GM12872 (cell line): ENCODE measurements around the gene PATE2.

Experiments used
- TF ChIP-seq, protein P1 (sequence below): IDR thresholded peaks from 3 replicates; pipeline ENCODE4 v1.5.1; 2011; ENCODE audit warnings: low read depth, mild to moderate bottlenecking, low read length, moderate library complexity; ENCODE audit not compliant: insufficient read depth

The PATE2 gene

DNA sequence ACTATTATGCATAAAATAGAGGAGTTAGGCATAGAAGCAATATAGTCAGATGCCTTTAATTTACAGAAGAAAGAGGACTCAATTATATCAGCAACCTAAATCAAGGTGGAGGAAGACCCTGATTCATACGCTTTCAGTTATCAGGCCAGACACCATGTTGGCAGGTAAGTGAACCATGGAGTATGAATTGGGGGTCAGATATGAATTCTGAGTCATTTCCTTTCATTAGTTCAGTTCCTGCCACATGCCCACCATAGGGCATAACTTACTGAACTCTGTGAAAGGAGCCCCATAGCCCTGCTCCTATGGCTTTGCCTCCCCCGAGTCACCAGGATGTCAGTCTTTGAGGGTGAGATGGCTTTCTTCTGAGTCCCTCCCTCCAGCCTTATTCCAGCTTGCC, 15.1 kb downstream of the PATE2 start:
- TF ChIP-seq, protein P1, sequence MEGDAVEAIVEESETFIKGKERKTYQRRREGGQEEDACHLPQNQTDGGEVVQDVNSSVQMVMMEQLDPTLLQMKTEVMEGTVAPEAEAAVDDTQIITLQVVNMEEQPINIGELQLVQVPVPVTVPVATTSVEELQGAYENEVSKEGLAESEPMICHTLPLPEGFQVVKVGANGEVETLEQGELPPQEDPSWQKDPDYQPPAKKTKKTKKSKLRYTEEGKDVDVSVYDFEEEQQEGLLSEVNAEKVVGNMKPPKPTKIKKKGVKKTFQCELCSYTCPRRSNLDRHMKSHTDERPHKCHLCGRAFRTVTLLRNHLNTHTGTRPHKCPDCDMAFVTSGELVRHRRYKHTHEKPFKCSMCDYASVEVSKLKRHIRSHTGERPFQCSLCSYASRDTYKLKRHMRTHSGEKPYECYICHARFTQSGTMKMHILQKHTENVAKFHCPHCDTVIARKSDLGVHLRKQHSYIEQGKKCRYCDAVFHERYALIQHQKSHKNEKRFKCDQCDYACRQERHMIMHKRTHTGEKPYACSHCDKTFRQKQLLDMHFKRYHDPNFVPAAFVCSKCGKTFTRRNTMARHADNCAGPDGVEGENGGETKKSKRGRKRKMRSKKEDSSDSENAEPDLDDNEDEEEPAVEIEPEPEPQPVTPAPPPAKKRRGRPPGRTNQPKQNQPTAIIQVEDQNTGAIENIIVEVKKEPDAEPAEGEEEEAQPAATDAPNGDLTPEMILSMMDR: no peak

DNA sequence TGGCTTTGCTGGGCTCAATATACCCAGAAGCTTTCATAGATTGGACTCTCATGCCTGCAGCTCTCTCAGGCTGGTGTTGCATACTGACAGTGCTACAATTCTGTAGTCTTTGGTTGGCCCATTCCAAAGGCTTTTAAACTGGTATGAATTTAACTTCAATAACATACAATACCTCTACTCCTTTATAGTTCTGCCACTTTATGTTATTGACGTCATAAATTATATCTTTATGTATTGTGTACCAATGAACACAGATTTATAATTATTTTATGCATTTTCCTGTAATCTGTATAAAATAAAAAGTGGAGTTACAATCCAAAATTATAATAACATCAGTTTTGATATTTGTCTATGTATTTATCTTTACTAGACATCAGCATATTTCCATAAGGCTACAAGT, 16.2 kb downstream of the PATE2 start:
- TF ChIP-seq, protein P1: no peak

DNA sequence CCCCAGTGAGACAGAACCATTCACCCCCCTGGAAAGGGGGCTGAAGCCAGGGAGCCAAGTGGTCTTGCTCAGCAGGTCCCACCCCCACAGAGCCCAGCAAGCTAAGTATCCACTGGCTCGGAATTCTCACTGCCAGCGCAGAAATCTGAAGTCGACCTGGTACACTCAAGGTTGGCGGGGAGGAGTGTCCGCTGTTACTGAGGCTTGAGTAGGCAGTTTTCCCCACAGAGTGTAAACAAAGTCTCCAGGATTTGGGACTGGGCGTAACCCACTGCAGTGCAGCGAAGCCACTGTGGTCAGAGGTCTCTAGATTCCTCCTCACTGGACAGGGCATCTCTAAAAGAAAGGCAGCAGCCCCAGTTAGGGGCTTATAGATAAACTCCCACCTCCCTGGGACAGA, 22.6 kb downstream of the PATE2 start:
- TF ChIP-seq, protein P1: no peak

DNA sequence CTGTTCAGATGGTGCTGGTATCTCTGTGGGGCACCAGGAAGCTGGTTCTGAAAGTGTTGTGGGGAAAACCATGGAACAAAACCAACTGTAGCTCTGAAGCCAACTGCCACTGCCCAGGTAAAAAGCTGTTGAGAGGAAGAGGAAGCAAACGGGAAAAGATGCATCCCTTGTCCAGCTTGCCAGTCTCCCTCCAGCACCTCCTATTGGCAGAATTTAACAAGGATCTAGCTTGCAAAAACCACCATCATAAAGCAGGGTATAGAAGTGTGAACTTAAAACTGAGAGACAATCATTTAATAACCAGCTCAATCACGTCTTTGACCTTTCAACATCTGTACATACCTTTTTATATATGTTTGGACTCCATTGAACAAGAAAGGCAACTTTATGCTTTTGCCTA, 28.0 kb downstream of the PATE2 start:
- TF ChIP-seq, protein P1: no peak

DNA sequence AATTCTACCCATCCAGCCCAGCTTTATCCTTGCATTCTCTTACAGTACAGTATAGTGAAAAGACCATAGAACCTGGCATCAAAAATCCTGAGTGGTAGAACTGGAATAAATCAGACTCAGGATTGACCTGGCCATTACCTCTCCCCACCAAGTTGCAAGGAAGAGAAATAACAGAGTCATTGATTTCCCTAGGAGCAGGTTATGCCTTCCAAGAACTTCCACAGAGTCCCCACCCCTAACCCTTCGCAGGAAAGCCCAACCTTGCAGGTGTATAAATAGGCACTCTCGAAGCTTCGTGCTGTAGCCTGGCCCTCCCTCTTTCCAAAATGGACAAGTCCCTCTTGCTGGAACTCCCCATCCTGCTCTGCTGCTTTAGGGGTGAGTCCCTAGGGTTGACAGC, 32.6 kb downstream of the PATE2 start, which contains the start of gene PATE1:
Gene PATE1 (plus strand): TSS at position 301 of the 400 bp plus-strand sequence. CDS start 26 bp downstream, at position 327.
- TF ChIP-seq, protein P1: no peak

DNA sequence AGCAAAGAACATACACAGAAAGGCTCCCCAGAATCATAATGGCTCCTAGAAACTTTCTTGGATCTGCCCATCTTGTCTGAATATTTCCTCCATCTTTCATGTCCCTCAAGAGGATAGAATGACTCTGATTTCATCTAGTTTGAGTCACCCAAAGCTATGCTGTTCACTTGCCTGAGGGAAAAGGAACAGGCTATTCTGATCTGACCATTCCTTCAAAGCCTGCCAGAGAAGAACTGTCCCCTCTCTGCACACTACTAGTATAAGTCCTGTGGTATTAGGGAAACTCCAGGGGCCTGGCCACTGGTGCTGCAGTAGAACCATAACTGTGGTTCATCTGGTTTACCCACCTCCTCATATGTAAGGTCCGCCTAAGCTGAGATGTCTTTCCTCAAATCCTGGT, 34.9 kb downstream of the PATE2 start:
- TF ChIP-seq, protein P1: no peak

DNA sequence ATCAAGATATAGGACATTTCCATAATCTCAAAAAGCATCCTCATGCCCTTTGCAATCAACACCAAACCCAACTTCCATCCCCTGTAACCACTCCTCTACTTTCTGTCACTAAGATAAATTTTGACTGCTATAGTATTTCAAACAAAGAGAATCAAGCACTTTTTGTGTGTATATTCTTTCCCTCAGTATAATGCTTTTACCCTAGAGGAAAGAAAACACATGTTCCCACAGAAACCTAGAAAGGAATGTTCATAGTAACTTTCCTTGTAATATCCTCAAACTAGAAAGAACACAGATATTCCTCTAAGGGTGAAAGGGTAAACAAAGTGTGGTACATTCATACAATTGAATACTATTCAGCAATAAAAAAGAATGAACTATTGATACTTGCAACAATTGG, 38.0 kb downstream of the PATE2 start:
- TF ChIP-seq, protein P1: no peak

DNA sequence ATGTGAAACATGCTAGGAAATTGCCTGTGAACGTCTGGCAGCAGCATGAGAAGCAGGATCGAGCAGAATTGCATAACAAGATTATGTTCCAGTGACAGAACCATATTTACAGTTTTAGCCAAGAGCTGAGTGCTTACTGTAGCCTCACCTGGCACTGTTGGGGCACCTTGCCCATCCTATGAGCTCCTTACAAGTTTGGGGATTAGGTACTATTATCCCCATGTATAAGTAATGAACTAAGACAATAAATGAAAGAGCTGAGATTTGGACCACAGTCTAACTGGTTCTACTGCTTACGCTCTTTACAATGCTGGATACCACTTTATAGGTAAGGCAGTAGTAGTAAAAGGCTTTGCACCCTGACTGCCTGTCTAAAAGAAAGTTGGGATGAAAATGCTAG, 49.7 kb downstream of the PATE2 start:
- TF ChIP-seq, protein P1: no peak
